ENCODE measurements around the gene HOXB8. TPM values are rescaled to one million over a fixed set of nuclear protein-coding genes. Genes with fewer than 3 reads are reported as not detected.
A peak's percentile ranks its signal among the peaks of the same experiment; 100 is the strongest.

Gene HOXB8
- total and polyA plus RNA-seq, 2 of the 13 experiments (the other 11 are each of a cell fraction or from before 2014, with no cell fraction given) = not detected

GRCh38 chr17:48577330-48577945 is 37.7 kb downstream of the HOXB8 start:
- WGBS (ENCODE audit: low lambda C conversion rate) = 14% methylated on average over 9 of the region's 19 CpGs
- in situ Hi-C loops (cut with HindIII; ENCODE audit: extremely low pct_ligation_motif_present, low pct_unique_long_range_greater_than_20kb) = no loop called here
- no peak overlapping the region for H2AFZ ChIP-seq (ENCODE audit: low read length)
- H3K9me3 ChIP-seq (ENCODE audit: low read length) = no peaks in the 10 kb centered on the region
- DNase-seq (ENCODE audit: low spot score) = no peak
- H4K20me1 ChIP-seq (ENCODE audit: insufficient read depth, low read length) = no peaks in the 10 kb centered on the region; the same call in 1 of the 2 replicates
- H3K4me2 ChIP-seq (ENCODE audit: low read depth, low read length) = no peak overlapping the region
- no TSS peak for BruUV-seq (replicated peaks)
- intact Hi-C loops (cut with micrococcal nuclease; ENCODE audit: unreplicated experiment) = no loop called here
- POLR2A ChIA-PET = no interaction called here
- peaks cover 36 to 89% of the 10 kb centered on the region in 2 experiments for H3K27me3 ChIP-seq (ENCODE audit: control insufficient read depth in 1 of 2, insufficient read depth in 2 of 2, low read length in 2 of 2)
- CTCF ChIA-PET (ENCODE audit: low intra/inter-chr PET ratio, low total read pairs) = no interaction called here
- no peak for FAIRE-seq
- no peaks in the 10 kb centered on the region for H3K36me3 ChIP-seq (replicated peaks in 1 of 2; ENCODE audit: control insufficient read depth in 1 of 2, insufficient read depth in 2 of 2, low read length in 2 of 2)
- no peak overlapping the region for H3K27ac ChIP-seq (ENCODE audit: extremely low read length, insufficient read depth, low read length)
- 0 out of 2 replicates have a peak, but pooled peaks have one; percentile 72 for TF ChIP-seq EZH2 (conservative IDR thresholded peaks at IDR 0.05; ENCODE audit: low read depth, low read length)
- no peak for TF ChIP-seq JUND (CRISPR knock-in tag; IDR thresholded peaks at IDR 0.05)
- TF ChIP-seq ZSCAN20 (CRISPR knock-in tag; IDR thresholded peaks at IDR 0.05; ENCODE audit: borderline replicate concordance) = no peak
- no peak for ATAC-seq
- no peaks in the 10 kb centered on the region for H3K4me1 ChIP-seq (ENCODE audit: insufficient read depth, low read length)
- H3K9ac ChIP-seq (ENCODE audit: insufficient read depth, low read depth, low read length) = no peak overlapping the region
- no peaks in the 10 kb centered on the region for H3K79me2 ChIP-seq (ENCODE audit: insufficient read depth, low read length)
- no peak overlapping the region for H3K4me3 ChIP-seq (replicated peaks in 1 of 3; ENCODE audit: insufficient read depth in 1 of 3, low read depth in 2 of 3, low read length in 3 of 3)

- ATAC-seq = no peak
- BruUV-seq (replicated peaks) = no TSS peak
- Histone ChIP-seq H3K36me3 (replicated peaks in 1 of 2; ENCODE audit: control insufficient read depth in 1 of 2, insufficient read depth in 2 of 2, low read length in 2 of 2) (no peaks in the 10 kb centered on the region), H2AFZ (ENCODE audit: low read length) (no peak overlapping the region), H3K9me3 (ENCODE audit: low read length) (no peaks in the 10 kb centered on the region), H3K79me2 (ENCODE audit: insufficient read depth, low read length) (no peaks in the 10 kb centered on the region), H3K4me3 (replicated peaks in 1 of 3; ENCODE audit: insufficient read depth in 1 of 3, low read depth in 2 of 3, low read length in 3 of 3) (no peak overlapping the region), H4K20me1 (ENCODE audit: insufficient read depth, low read length) (no peaks in the 10 kb centered on the region; the same call in 1 of the 2 replicates), H3K4me1 (ENCODE audit: insufficient read depth, low read length) (no peaks in the 10 kb centered on the region), H3K9ac (ENCODE audit: insufficient read depth, low read depth, low read length) (no peak overlapping the region), H3K27me3 (ENCODE audit: control insufficient read depth in 1 of 2, insufficient read depth in 2 of 2, low read length in 2 of 2) (peaks cover 35 to 89% of the 10 kb centered on the region in 2 experiments), H3K27ac (ENCODE audit: extremely low read length, insufficient read depth, low read length) (no peak overlapping the region), H3K4me2 (ENCODE audit: low read depth, low read length) (no peak overlapping the region)
- intact Hi-C loops (cut with micrococcal nuclease; ENCODE audit: unreplicated experiment) = no loop called here
- ChIA-PET POLR2A (no interaction called here), CTCF (ENCODE audit: low intra/inter-chr PET ratio, low total read pairs) (no interaction called here)
- no peak for DNase-seq (ENCODE audit: low spot score)
- no peak for FAIRE-seq
- WGBS (ENCODE audit: low lambda C conversion rate) = 26% methylated on average over 43 of the region's 43 CpGs
- TF ChIP-seq EED (CRISPR knock-in tag; IDR thresholded peaks at IDR 0.05) = no peak
- TF ChIP-seq ZNF441 (CRISPR knock-in tag; IDR thresholded peaks at IDR 0.05; ENCODE audit: borderline replicate concordance) = no peak
- in situ Hi-C loops (cut with HindIII; ENCODE audit: extremely low pct_ligation_motif_present, low pct_unique_long_range_greater_than_20kb) = no loop called here
Measured at GRCh38 chr17:48576479-48577309, 38.4 kb downstream of the HOXB8 start.

Data from HepG2 (cell line).